Activated naive CD8-positive, alpha-beta T cell treated with anti-CD3 and anti-CD28 coated beads, Interleukin-2, amount 10 ng/mL, durations not matched to agents 7 days and 5 days (primary cell): Measurements from ENCODE around the gene ABHD14A. TPM values are rescaled to one million over a fixed set of nuclear protein-coding genes. Genes with fewer than 3 reads are reported as not detected.
A peak's percentile ranks its signal among the peaks of the same experiment; 100 is the strongest.

Experiments used
- ATAC-seq: fragments of 150-1000 bp; cut with Tn5 transposase; one replicate; pipeline ENCODE4 v1.10.0; 2021; ENCODE audit warnings: low read depth, moderate library complexity
- POLR2A ChIA-PET: fragments of 350-600 bp; sonication (Branson Sonifier 250); formaldehyde crosslinking; loops from one replicate; lab custom pipeline; 2021; ENCODE audit warnings: antibody characterized with exemption; lab: Charles Lee
- DNase-seq: peaks from one replicate; pipeline ENCODE4 v3.0.0; 2021
- H3K27ac Mint-ChIP-seq: one replicate; pipeline ENCODE4 v1.8.0; 2022; ENCODE audit warnings: mild to moderate bottlenecking, mixed read lengths
- H3K27me3 Mint-ChIP-seq: one replicate; pipeline ENCODE4 v1.8.0; 2022; ENCODE audit warnings: mild to moderate bottlenecking, moderate library complexity, mixed read lengths
- H3K36me3 Mint-ChIP-seq: one replicate; pipeline ENCODE4 v1.8.0; 2021; ENCODE audit warnings: mild to moderate bottlenecking, mixed read lengths
- H3K4me1 Mint-ChIP-seq: one replicate; pipeline ENCODE4 v1.8.0; 2021; ENCODE audit warnings: mixed read lengths
- H3K4me3 Mint-ChIP-seq: one replicate; pipeline ENCODE4 v1.8.0; 2022; ENCODE audit warnings: mild to moderate bottlenecking, moderate library complexity, mixed read lengths
- H3K9me3 Mint-ChIP-seq: one replicate; pipeline ENCODE4 v1.8.0; 2021; ENCODE audit warnings: mixed read lengths
- total RNA-seq, 2 experiments: library from RNA; stranded (reverse); gene quantifications; one replicate each; pipeline ENCODE4 v1.2.3, GENCODE V29; 2021

ABHD14A gene
- total RNA-seq, 2 experiments from 2014 or later: 11.3 to 15.9 TPM

DNA sequence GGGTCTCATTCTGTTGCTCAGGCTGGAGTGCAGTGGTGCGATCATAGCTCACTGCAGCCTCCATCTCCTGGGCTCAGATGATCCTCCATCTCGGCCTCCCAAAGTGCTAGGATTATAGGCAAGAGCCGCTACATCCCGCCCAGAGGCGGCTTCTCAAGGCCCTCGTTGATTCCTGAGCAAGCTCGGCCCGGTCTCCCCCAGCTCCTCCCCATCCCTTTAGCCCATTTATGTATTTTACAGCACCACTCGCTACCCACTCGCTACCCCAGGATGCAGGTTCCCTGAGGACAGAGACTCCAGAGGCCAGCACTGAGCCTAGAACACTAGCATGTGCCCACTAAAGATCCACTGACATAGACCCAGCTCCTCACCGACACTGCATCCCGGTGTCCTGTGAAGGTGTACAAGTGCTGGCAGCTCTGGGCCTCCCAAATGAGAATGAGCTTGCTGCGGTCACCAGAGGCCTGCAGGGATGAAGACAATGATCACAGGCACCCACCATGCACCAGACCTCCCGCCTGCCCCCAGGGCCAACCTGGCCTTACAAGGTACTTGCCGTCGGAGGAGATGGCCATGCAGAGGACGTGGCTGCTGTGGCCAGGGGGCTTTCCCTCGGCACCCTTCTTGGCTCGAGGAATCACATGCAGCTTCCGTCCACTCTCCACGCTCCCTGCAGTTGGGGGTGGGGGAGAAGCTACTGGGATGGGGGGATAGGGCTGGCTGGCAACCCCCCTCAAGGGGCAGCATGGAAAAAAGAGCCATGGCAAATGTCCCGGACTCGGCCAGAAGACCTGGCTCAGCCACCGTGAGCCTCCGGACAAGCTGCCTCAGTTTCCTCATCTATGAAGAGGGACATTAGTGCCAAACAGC lies 38.7 kb upstream of the ABHD14A start:
- Mint-ChIP-seq H3K27ac (no peak overlapping the region), H3K4me1 (peaks cover 27% of the 10 kb centered on the region), H3K9me3 (no peaks in the 10 kb centered on the region), H3K4me3 (no peak overlapping the region), H3K36me3 (peaks cover 20% of the 10 kb centered on the region), H3K27me3 (no peaks in the 10 kb centered on the region)
- no peak for DNase-seq
- ATAC-seq: no peak
- POLR2A ChIA-PET: interaction anchor here (0.6 kb wide), 1 partner anchor 36 kb away, joined by 3 read pairs; no protein-coding TSS in a partner anchor

DNA sequence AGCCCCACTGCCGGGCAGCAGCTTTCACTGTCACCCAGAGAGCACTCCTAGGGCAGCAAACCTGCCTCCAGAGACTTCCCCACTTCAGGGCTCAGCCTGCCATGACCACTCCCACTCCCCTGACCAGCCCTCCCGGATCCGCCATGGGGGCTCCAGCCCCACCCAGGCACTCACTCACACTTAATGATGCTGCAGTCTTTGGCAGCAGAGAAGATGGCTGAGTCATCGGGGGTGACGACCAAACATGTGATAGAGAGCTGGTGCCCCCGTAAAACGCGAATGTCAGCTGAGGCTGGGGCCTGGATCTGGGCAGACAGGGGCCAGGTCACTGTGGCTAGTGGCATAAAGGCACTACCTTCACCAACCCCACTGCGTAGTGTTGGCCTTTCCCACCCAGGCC lies 37.9 kb upstream of the ABHD14A start:
- no peak for DNase-seq
- H3K4me3 Mint-ChIP-seq: no peak overlapping the region
- POLR2A ChIA-PET: interaction anchor here (0.6 kb wide), 1 partner anchor 35 kb away, joined by 3 read pairs; no protein-coding TSS in a partner anchor
- no peak for ATAC-seq
- peak overlapping the region; percentile 73 for H3K27ac Mint-ChIP-seq
- H3K36me3 Mint-ChIP-seq: peaks cover 20% of the 10 kb centered on the region
- no peaks in the 10 kb centered on the region for H3K27me3 Mint-ChIP-seq
- no peaks in the 10 kb centered on the region for H3K9me3 Mint-ChIP-seq
- H3K4me1 Mint-ChIP-seq: peaks cover 29% of the 10 kb centered on the region

DNA sequence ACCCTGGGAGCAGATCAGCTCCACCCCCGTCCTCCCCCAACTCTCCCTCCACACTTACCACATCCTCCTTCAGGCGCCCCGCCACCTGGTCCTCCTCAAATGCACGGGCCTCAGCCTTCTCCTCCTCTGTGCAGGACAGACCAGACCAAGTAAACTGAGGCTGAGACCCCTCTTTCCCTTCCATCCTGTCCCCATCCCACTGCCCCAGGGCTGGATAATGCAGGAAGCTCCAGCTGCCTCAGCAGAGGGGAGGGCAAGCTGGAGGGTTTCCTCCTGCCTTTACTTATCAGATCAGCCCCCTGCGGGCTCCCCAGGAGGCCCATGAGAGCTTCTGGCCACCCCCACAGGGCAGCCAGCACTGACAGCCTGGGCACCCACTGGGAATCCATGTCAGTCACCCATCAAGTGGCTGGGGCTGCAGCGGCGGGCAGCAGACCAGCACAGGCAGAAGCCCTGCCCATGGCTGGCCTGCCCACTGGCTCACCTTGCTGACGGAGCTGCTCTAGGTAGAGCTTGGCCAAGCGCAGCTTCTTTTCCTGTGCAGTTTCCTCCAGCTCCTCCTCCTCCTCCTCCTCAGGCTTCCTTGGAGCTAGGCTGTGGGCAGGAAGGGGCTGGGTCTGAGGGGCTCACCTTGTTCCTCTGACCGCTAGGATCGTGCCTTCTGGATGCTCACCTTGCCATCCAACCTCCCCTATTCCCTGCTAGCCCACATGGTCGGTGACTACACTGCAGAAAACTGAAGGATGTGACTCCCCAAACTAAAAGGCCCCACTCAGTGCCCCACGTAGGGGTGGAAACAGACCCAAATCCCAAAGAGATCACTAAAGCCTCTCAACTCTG lies 37.0 kb upstream of the ABHD14A start:
- Mint-ChIP-seq H3K4me3 (no peak overlapping the region), H3K27me3 (no peaks in the 10 kb centered on the region), H3K36me3 (peaks cover 20% of the 10 kb centered on the region), H3K4me1 (peaks cover 29% of the 10 kb centered on the region), H3K27ac (peak overlapping the region; percentile 73), H3K9me3 (no peaks in the 10 kb centered on the region)
- no peak for DNase-seq
- no peak for ATAC-seq
- POLR2A ChIA-PET: no interaction called here

DNA sequence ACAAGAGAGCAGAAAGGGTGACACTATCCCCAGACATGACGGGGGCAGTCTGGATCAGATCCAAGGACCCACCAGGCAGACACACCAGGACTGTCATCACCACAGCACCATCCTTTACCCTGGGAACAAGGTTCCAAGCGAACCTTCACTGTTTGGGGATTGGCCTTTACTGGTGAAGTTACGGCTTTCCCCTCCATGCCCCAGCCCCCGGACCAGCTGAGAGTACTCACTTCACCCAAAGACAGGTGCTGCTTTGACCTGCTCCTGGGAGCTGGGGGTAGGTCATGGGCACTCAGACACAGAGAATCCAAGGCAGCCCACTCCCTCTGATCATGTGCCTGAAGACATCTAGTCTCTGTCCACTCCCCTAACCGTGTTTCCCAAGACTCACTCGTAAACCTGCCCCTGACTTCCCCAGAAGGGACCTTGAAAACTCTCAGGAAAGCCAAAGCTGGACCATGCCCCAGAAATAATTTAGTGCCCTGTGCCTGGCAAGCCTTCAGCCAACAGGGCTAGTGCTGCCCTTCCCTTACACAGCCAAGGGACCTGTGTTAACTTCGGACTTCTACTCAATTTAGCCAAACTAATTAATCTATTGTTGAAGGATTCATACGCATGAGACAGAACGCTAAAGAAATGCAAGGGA lies 36.0 kb upstream of the ABHD14A start:
- ATAC-seq: no peak
- Mint-ChIP-seq H3K4me3 (no peak overlapping the region), H3K9me3 (no peaks in the 10 kb centered on the region), H3K27ac (peak overlapping the region; percentile 54), H3K27me3 (no peaks in the 10 kb centered on the region), H3K36me3 (peaks cover 13% of the 10 kb centered on the region), H3K4me1 (peaks cover 33% of the 10 kb centered on the region)
- POLR2A ChIA-PET: no interaction called here
- no peak for DNase-seq

DNA sequence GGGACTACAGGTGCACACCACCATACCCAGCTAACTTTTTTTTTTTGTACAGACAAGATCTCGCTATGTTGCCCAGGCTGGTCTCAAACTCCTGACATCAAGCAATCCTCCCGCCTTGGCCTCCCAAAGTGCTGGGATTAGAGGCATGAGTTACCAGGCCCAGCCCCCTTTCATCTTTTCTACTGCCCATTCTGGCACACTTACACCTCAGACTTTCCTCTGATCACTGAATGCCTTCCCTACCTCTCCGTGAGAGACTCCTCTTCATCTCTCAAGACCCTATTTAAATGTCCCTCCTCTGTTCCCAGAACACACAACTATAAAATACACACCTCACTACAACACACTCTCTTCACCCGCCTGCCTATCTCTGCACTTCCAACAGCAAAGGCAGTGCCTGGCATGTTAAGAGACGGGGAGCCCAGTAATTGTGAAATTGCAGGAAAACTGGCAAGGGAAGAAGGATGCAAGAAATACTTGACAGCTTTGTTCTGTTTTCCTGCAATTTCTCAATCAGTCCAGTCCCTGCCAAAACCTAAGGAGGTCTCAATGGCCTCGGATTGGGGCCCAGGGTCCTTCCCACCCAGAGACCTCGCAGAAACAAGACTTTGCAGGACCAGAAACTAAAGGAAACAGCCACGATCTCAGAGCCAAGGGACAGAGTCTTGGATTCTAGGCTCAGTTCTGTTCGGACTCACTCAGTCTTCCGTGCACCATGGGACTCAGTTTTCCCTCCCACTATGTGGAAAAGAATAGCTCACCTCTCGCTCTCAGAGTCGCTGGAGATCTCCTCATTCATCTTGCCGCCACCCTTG lies 34.0 kb upstream of the ABHD14A start:
- Mint-ChIP-seq H3K4me1 (peaks cover 36% of the 10 kb centered on the region), H3K4me3 (peak overlapping the region; percentile 91), H3K9me3 (no peaks in the 10 kb centered on the region), H3K27me3 (no peaks in the 10 kb centered on the region), H3K27ac (peak overlapping the region; percentile 48), H3K36me3 (peaks cover 13% of the 10 kb centered on the region)
- ATAC-seq (no peak), DNase-seq (no peak)
- POLR2A ChIA-PET: interaction anchor here (1.1 to 5.2 kb wide), 7 partner anchors 13 to 55 kb away, joined by 4 to 41 read pairs (median 13); partner anchors contain the start of genes ABHD14A, ABHD14B, ACY1 and PCBP4

DNA sequence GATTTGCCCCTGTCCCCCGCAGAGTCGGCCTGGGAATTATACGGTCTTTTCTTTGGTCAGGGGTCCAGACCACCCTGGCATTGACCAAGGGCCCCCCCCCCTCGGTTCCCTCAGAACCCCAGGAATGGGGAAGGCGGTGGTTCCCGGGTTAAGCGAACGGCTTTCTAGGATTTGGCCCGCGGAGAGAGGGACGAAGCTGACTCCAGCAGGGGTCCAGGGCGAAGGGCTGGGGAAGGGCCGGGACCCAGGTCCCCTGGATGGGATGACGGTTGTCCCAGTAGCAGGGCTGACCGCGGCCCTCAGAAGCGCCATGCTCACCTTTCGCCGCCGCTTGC lies 33.4 kb upstream of the ABHD14A start:
- no peak for DNase-seq
- H3K27ac Mint-ChIP-seq: peak overlapping the region; percentile 48
- peaks cover 13% of the 10 kb centered on the region for H3K36me3 Mint-ChIP-seq
- H3K4me3 Mint-ChIP-seq: peak overlapping the region; percentile 91
- POLR2A ChIA-PET: interaction anchor here (1.1 to 5.2 kb wide), 7 partner anchors 12 to 54 kb away, joined by 4 to 41 read pairs (median 13); partner anchors contain the start of genes ABHD14A, ABHD14B, ACY1 and PCBP4
- ATAC-seq: no peak
- no peaks in the 10 kb centered on the region for H3K9me3 Mint-ChIP-seq
- no peaks in the 10 kb centered on the region for H3K27me3 Mint-ChIP-seq
- peaks cover 36% of the 10 kb centered on the region for H3K4me1 Mint-ChIP-seq

DNA sequence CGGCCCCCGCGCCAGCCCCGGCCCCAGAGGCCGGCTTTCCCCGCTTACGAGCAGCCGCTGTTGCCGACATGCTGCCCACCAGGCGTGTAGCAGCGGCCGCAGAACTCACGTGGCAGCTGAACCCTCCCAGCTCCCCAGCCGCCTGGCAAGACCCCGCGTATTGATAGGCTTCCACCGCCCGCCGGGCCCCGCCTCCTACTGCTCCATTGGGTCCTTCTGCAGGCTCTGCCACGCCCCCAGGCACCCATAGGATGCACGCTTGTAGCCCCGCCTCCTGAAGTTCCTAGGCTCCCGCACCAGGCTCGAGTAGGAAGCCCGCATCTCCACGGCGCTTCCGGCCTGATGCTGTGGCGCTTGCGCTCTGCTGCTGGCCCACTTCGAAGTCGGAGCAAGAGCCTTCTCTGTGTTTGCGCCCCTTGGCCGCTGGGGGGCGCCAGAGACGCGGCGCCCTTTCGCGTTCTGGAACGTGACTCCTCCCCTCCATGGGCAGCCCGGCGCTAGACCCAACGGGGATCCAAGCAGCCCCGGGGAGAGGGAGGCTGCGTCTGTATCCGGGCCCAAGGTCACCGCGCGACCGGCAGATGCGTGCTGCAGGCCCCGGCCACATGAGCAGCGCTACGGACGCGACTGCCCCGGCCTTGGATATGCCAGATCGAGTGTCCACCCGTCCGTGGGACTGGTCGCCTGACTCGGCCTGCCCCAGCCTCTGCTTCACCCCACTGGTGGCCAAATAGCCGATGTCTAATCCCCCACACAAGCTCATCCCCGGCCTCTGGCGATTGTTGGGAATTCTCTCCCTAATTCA lies 32.9 kb upstream of the ABHD14A start, which contains the start of the genes PARP3 and RRP9:
TSS of gene PARP3 (plus strand) at position 566 of the 805 bp plus-strand sequence. CDS start 993 bp downstream, outside the sequence.
TSS of gene RRP9 (minus strand) at position 107 of the 805 bp plus-strand sequence. CDS start at position 70, 37 bp downstream.
- Mint-ChIP-seq H3K27ac (peak within 1 kb of the TSS; percentile 97), H3K27me3 (no peaks in the 10 kb centered on the region), H3K36me3 (peaks cover 10% of the 10 kb centered on the region), H3K9me3 (no peaks in the 10 kb centered on the region), H3K4me3 (peak within 1 kb of the TSS; percentile 91), H3K4me1 (peaks cover 36% of the 10 kb centered on the region)
- ATAC-seq: peak; percentile 94
- POLR2A ChIA-PET: interaction anchor here (0.9 to 5.2 kb wide), 13 partner anchors 12 to 1352 kb away, joined by 3 to 41 read pairs (median 6); partner anchors contain the start of genes ABHD14A, ABHD14B, ACY1 and DUSP7
- peak; percentile 99 for DNase-seq

DNA sequence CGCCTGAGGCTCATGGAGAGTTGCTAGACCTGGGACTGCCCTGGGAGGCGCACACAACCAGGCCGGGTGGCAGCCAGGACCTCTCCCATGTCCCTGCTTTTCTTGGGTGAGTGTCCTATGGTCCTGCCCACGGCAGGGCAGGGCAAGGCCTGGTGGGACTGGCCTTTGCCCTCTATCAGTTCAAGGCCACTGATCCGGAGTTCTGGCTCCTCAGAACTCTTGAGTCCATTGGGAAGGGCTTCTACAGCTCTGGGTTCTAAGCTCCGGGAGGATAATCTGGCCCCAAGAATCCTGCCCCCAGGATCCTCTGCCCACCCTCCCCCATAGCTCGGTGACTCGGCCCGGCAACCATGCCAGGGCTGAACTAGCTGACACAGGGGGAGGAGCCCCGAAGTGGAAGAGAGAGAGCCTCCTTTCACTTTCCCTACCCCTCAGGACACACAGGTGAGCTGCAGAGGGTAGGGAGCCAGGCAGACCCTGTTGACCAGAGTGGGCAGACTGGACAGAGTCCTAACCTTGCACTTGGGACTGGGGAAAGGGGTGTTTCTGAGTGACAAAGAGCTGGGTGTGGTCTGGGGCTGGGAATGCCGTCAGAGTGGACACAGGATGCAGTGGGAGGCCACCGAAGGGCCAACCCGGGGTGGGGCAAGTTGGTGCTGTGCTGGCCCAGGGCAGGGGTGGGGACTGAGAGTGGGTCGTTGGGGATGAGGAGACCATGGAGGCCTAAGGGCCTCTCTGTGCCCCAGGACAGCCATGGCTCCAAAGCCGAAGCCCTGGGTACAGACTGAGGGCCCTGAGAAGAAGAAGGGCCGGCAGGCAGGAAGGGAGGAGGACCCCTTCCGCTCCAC lies 32.0 kb upstream of the ABHD14A start:
- no peaks in the 10 kb centered on the region for H3K9me3 Mint-ChIP-seq
- peak overlapping the region; percentile 91 for H3K4me3 Mint-ChIP-seq
- POLR2A ChIA-PET: interaction anchor here (0.9 to 5.2 kb wide), 12 partner anchors 15 to 1353 kb away, joined by 3 to 41 read pairs (median 6); partner anchors contain the start of genes ABHD14A, ABHD14B, ACY1 and DUSP7
- peak overlapping the region; percentile 97 for H3K27ac Mint-ChIP-seq
- H3K27me3 Mint-ChIP-seq: no peaks in the 10 kb centered on the region
- peaks cover 3% of the 10 kb centered on the region for H3K36me3 Mint-ChIP-seq
- H3K4me1 Mint-ChIP-seq: peaks cover 30% of the 10 kb centered on the region
- peak; percentile 65 for DNase-seq
- ATAC-seq: peak; percentile 28

DNA sequence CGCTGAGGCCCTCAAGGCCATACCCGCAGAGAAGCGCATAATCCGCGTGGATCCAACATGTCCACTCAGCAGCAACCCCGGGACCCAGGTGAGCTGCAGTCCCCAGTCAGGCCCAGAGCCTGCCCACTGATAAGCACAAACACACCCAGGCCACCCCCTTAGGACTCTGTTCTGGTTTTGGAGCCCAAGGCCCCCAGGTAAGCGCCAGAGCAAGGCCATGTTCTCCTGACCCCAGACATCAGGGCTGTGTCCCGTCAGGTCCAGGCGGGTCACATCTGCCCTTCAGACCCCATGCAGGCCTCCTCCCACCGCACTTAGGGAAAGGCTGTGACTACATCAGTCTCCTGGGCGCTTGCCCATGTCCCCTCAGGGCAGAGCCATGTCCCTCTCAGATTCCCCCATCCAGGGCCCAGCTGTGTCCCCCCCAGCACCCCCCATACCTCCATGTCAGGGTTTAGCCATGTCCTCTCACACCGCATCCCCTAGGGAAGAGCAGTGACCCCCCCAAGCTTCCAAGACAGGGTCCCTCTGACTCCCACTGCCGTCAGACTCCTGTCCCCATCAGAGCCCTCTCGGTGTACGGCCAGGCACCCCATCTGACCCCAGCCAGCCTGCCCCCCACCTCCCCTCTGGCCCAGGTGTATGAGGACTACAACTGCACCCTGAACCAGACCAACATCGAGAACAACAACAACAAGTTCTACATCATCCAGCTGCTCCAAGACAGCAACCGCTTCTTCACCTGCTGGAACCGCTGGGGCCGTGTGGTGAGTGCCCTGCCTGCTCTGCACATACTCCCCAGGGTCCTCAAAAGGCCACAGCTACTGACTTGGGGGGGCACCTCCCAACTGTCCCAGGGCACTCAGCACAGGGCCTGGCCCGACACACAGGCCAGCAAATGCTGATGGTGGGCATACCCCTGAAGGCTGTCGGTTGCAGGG lies 31.1 kb upstream of the ABHD14A start:
- Mint-ChIP-seq H3K4me1 (peaks cover 25% of the 10 kb centered on the region), H3K9me3 (no peaks in the 10 kb centered on the region), H3K36me3 (peaks cover 3% of the 10 kb centered on the region), H3K4me3 (peak overlapping the region; percentile 39), H3K27ac (peak overlapping the region; percentile 58), H3K27me3 (no peaks in the 10 kb centered on the region)
- POLR2A ChIA-PET: interaction anchor here (1.0 to 5.2 kb wide), 9 partner anchors 14 to 1354 kb away, joined by 3 to 41 read pairs (median 8); partner anchors contain the start of genes ABHD14A, ABHD14B, DUSP7 and PCBP4
- no peak for ATAC-seq
- DNase-seq: peak; percentile 42
